Measurements from ENCODE around the gene FKBP9. TPM values are rescaled to one million over a fixed set of nuclear protein-coding genes. Genes with fewer than 3 reads are reported as not detected.
"Not testable (repeated sequence)": the region's sequence is repeated elsewhere in the genome, so short reads cannot be mapped to it uniquely, and the experiment has no call there.

FKBP9 gene
- 100 to 1,000 TPM; 189 to 211 (median 195) TPM for polyA plus RNA-seq (ENCODE audit: insufficient read length in 3 of 3)

DNA sequence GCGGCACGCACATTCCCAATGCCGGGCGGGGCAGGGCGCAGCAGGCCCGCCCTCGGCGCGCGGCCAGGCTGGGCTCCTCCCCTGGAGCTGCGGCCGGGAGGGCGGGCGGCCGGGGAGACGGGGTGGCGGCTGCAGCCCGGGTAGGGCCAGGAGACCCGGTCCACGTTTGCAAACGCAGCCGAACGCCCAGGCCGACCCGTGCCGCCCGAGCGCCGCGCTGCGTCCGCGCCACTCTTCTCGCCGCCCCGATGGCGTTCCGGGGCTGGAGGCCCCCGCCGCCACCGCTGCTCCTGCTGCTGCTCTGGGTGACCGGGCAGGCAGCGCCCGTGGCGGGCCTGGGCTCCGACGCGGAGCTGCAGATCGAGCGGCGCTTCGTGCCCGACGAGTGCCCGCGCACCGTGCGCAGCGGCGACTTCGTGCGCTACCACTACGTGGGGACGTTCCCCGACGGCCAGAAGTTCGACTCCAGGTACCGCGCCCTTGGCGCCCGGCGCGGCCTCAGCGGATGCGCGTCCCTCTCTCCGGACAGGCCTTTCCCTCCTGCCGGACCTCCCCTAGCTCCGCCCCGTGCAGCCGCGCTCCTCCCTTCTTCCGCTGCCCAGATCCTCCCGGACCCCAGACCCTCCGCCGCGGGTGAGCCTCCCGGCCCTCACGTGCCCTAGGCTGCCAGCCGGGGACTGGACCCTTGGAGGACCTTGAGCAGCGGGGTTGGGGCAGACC lies at the start of gene FKBP9:
TSS of gene FKBP9 (plus strand) at position 115 of the 720 bp plus-strand sequence. CDS start at position 249, 134 bp downstream.
- DNase-seq (ENCODE audit: low read depth in 3 of 3, low spot score in 2 of 3): peak; percentile 48 to 78 (median 75)

DNA sequence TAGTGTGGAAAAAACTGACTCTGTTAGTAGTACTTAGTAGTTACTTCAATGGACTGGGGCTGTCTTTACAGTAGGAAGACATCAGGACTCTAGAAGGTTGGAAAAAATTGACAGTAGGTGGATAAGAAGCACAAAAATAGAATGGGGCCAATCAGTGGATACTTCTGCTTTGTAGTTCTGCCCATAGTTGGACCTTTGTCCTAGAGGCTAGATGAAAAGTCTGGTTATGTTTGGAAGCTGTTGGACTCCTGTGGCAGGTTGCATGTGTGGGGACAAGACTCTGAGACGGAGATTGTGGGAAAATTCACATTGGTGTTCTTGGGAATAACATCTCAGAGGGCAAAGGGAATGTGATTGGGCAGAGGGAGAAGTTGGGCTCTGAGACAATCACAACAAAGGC lies 47.0 kb upstream of the FKBP9 start:
- DNase-seq (ENCODE audit: low read depth in 3 of 3, low spot score in 2 of 3): no peak

GRCh38 chr7:32914184-32914583 lies 43.1 kb upstream of the FKBP9 start:
- DNase-seq (ENCODE audit: low read depth in 3 of 3, low spot score in 2 of 3): no peak

DNA sequence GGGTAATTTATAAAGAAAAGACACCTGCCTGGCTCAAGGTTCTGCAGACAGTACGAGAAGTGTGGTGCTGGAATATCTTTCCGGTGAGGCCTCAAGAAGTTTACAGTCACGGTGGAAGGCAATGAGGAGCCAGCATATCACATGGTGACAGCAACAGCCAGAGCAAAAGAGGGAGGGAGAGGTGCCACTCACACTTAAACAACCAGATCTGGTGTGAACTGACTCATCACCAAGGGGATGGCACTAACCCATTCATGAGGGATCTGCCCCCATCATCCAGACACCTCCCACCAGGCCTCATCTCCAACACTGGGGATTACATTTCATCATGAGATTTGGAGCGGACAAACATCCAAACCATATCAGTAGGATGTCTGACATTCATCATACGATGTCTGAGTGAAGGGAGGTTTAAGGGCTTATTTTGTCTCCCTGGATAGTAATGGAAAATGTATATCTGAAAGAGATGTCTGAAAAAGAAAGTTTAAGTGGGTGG lies 42.2 kb upstream of the FKBP9 start:
- no peak for DNase-seq (ENCODE audit: low read depth in 3 of 3, low spot score in 2 of 3)

DNA sequence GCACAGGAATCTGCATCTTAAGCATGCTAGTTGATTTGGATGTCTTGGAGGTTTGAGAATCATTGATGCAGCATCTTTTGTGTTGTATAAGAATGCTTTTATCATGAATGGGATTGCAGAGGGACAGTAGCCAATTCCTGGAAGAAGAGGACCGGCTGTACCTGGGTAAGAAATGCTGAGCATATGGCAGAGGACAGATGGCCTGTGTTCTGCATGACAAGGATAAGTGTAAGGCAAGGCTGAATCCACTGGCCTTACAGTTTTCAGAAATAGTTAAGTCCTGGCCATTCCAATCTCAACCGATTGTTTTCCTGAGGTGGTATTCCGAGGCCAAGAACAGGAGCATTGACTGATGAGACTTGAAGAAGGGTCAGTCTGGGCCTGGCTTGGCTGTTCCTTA lies 41.2 kb upstream of the FKBP9 start:
- DNase-seq (ENCODE audit: low read depth in 3 of 3, low spot score in 2 of 3): no peak

DNA sequence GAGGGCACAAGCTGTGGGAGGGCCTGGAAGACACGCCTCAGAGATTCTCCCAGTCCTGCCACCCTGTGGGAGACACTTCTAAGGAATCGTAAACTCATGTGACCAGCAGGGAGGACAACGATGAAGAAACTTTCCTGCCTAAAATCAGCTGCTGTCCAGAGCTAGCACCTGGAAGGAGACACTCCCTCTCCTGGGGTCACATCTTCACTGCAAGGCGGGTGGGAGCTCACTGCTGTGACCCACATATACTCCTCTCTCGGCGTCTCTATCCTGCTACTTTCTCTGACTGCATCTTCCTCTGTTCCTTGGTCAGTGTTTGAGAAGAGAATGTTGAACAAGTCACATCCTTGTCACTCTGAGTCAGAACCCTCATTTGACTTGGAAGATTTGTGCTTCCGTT lies 40.2 kb upstream of the FKBP9 start:
- not testable (repeated sequence) for DNase-seq (ENCODE audit: low read depth in 3 of 3, low spot score in 2 of 3)

- DNase-seq (ENCODE audit: low read depth in 3 of 3, low spot score in 2 of 3): no peak
These were observed 35.3 kb upstream of the FKBP9 start for GRCh38 chr7:32921896-32922295.

DNA sequence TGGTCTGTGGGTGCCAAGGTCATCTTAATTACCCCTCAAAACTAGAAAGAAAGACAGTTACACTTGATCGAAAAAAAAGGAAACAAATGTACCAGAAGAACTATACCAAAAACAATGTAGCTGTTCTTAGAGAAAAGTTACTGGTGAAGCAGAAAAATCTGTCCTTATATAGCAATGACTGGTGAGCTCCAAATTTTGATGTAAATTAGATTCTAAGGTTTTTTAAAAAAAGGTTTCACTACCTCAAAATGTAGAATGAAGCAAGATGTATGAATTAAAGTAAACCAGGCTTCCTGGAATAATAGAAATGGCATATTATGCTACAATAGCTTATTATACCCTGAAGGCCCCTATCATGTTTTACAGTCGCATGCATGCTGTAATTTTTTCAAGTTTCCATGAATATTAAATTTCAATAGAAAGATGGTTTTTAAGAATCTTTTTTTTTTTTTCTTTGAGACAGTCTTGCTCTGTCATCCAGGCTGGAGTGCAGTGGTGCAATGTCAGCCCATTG lies 28.4 kb upstream of the FKBP9 start:
- DNase-seq (ENCODE audit: low read depth in 3 of 3, low spot score in 2 of 3): no peak

GRCh38 chr7:32929430-32930143 lies 27.7 kb upstream of the FKBP9 start:
- no peak for DNase-seq (ENCODE audit: low read depth in 3 of 3, low spot score in 2 of 3)

GRCh38 chr7:32930378-32930777 lies 26.9 kb upstream of the FKBP9 start:
- DNase-seq (ENCODE audit: low read depth in 3 of 3, low spot score in 2 of 3): no peak

GRCh38 chr7:32935558-32935957 lies 21.7 kb upstream of the FKBP9 start:
- DNase-seq (ENCODE audit: low read depth in 3 of 3, low spot score in 2 of 3): no peak

GRCh38 chr7:32936689-32937088 lies 20.6 kb upstream of the FKBP9 start:
- DNase-seq (ENCODE audit: low read depth in 3 of 3, low spot score in 2 of 3): no peak

GRCh38 chr7:32937344-32938174 lies 19.7 kb upstream of the FKBP9 start:
- DNase-seq (ENCODE audit: low read depth in 3 of 3, low spot score in 2 of 3): peak; percentile 37 to 50 (median 43)

DNA sequence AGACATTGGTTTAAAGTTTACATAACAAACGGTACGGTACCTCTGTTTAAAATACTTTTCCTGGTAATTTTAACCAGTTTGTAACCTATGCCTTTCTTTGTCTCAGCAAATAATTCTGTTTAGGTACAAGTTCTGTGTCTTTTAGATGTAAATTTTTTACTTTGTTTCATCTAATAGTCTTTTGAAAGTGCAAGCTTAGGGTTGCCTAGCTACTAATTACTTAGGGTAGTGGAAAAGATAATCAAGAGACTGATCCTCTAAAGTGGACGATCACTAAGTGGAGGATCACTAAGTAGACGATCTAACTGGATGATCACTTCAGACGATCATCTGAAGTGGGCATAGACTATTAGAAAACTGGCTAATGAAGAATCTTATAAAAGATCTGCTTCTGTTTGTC lies 16.1 kb upstream of the FKBP9 start:
- no peak for DNase-seq (ENCODE audit: low read depth in 3 of 3, low spot score in 2 of 3)

- DNase-seq (ENCODE audit: low read depth in 3 of 3, low spot score in 2 of 3): no peak
These were observed 15.4 kb upstream of the FKBP9 start for GRCh38 chr7:32941681-32942414.

GRCh38 chr7:32942415-32943251 lies 14.6 kb upstream of the FKBP9 start:
- DNase-seq (ENCODE audit: low read depth in 3 of 3, low spot score in 2 of 3): peak; percentile 38 to 68 (median 48)

DNA sequence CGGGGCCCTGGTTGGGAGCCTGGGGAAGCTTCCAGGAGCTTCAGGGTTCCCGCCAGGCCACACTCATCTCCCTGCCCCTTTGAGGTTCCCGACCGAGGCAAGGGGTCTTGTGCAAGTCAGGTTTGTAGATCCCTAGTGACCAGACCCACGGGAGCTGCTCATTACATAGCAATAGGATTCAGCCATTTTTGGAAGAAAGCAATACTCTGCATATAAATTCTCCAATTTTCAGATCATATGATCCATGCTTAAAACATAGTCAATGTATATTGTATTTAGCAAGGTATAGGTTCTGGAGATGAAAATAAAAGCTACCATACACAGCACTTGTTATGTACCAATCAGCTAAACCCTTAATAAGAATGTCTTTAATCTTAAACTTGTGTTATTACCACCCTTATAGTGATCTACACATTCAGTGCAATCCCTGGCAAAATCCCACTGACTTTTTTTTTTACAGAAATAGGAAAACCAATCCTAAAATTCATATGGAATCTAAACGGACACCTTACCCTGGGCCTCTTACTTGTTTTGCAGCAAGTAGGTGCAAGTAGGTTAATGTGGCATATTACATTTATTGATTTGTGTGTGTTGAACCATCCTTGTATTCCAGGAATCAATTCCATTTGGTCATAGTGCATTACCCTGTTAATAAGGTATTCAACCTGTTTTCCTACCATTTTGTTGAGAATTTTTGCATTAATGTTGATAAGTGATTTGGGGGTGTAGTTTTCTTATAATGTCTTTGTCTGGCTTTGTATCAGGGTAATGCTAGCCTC lies 13.8 kb upstream of the FKBP9 start:
- DNase-seq (ENCODE audit: low read depth in 3 of 3, low spot score in 2 of 3): peak in 1 of 3 donors; percentile 31

GRCh38 chr7:32947420-32947983 lies 9.7 kb upstream of the FKBP9 start:
- no peak for DNase-seq (ENCODE audit: low read depth in 3 of 3, low spot score in 2 of 3)

Data from right renal cortex interstitium (tissue), 3 donors.